NCI-H1048 (cell line): ENCODE results near the gene ODC1.

Experiments
- DNase-seq: peaks from one replicate; lab custom pipeline; 2025; lab: John Stamatoyannopoulos, UW

ODC1 gene

GRCh38 chr2:10414591-10414990 is 33.5 kb downstream of the ODC1 start:
- no peak for DNase-seq

DNA sequence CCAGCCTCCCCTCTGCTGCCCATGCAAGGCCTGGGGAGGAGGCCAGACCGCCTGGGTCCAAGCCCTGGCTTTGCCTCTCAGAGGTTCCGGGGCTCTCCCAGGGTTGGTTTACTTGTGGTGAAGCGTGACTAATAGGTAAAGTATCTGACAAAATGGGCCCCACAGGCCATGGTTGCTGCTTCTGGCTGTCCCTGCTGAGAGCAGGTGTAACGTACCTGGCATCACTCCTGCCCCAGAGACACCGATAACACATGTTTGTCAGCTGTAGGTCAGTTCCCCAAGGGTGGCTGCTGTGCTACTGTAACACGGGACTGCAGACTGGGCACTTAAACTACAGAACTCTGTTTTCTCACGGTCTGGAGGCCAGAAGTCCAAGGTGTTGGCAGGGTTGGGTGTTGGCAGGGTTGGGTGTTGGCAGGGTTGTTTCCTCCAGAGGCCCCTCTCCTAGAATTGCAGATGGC is 34.1 kb downstream of the ODC1 start:
- no peak for DNase-seq

GRCh38 chr2:10413503-10413902 is 34.6 kb downstream of the ODC1 start:
- no peak for DNase-seq

- no peak for DNase-seq
Observed at GRCh38 chr2:10412380-10412779, 35.7 kb downstream of the ODC1 start.

GRCh38 chr2:10411557-10411956 is 36.6 kb downstream of the ODC1 start:
- DNase-seq: no peak

- DNase-seq: no peak
Observed at GRCh38 chr2:10410823-10411437, 37.2 kb downstream of the ODC1 start.

DNA sequence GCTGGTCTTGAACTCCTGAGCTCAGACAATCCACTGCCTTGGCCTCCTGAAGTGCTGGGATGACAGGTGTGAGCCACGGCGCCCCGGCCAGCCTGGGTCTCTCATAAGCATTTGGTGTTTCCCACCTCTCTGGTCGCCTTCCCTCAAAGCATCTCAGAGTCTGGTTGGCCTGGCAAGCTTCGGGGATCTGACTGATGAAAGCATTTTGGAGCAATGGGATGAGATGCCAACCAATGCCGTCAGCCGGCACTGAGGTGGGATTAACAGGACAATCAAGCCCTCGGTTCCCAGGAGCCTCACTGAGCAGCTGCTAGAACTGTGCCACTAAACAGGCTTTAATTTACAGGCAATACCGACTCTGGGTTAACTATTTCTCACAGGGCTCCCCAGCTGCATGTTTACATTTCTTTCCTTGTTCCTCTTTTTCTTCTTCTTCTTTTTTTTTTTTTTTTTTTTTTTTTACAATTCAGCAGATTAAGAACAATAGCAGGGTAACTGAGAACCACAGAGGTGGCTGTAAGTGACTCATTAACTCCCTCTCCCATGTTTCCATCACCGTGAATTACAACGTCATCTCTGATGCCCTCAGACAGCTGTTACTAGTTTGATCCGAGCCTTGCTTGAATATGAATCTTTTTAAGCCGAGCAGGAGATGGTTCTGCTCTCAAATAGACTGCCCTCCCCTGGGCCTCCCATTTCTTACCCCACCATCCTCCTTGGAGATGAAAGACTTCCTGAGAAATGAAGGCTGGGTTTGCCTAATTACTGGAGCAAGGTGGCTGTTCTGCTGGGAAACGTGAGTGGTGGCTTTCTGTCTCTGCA is 37.9 kb downstream of the ODC1 start:
- no peak for DNase-seq

DNA sequence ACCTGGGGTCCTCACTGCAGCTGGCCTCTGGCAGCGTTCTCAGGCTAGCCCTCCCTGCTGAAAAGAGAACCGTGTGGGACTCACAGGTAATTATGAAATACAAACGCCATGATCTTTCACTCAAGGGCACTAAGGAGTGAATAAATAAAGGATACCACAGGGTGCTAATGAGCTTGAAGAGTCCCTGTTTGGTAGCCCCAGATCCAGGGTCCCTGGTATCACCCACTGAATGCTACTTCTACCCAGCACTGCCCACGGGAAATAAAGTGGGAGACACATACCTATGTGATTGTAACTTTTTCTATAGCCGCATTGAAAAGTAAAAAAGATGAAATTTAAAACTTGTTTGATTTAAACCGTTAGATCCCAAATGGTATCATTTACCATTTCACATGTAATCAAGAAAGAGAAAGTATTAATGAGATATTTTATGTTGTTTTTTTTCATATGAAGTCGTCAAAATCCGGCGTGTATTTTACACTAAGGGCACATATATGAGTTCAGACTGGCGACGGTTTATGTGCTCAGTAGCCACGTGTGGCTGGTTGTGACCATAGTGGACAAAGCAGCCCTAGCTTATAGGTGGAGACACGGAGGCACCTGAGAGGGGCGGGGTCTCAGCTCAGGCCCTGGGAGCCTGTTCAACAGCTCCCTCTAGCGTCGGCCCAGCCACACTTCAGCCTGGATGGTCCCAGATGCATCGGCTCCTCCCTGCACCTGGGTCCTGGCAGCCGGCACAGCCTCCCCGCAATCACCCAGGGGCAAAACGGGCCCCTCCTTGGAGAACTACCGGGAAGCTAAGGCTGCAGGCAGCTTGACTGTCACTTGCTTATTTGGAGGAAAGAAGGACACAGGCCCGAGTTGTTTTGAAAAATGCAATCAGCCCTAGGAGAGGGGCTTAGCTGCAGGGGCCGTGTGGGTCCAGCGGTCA is 39.2 kb downstream of the ODC1 start:
- peak; percentile 51 for DNase-seq

DNA sequence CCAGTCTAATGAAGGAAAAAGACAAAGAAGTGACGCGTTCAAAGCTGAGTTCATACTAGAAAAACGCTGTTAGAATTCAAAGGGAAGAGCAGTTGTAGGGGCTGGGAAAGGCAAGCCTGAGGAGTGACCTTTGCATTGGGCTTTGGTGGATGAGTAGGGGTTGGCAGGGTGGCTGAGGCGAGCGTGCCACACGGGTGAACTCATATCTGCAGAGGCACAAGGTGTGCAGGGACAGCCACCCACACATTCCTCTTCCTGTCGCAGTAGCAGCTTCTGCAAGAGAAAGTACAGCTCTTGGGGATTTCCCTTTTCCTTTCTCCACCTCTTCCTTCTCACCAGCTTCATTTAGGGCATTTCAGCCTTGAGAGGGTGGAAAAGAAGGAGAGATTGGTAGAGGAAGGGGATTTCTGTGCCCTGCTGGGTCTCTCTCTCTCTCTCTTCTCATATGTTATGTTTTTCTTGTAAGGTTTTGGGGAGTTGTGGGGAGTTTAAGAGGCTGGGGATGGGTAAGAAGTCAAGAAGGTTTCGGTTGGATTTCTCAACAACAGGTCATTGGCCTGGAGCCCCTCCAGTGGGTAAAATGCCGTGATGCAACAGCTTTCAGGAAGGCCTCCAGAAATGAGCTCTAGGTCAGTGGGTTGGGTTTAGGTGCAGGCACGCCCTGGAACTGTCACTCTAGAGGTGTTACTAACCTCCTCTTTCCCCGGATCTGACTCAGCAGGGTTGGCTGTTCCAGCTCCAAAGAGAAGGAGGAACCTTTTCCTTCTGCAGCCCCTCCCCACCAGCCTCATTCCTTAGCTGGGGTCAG is 40.1 kb downstream of the ODC1 start:
- DNase-seq: no peak

- DNase-seq: no peak
Observed at GRCh38 chr2:10407432-10407831, 40.7 kb downstream of the ODC1 start.

DNA sequence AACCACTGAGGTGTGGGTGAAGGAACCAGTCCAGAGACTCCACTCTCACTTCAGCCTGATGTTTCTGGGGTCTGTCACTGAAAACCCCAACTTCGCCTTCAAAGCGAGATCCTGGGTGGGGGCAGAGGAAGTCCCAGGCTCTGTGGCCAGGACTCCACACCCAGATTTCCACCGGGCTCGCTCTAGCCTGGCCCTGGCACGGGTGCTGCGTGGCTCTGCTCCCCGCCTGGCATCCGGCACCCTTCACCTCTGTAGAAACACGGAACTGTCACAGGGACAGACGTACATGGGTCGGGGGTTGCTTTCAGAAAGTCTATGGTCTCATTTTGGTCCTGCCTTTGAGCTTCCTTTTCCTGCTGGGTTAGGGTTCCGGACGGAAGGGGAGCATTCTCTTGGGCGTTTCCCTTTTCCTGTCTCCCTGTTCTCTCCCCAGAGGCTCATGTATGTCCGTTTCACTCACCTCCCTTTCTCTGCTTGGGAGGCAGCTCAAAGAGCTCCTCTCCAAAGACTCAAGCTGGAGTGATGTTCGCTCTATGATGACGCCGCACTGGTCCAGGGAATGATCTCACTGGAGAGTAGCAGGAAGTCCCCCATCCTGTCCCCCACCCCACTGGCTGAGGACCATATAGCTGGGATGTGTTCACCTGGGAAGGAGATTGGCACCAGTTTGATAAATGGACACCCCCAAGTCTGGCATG is 41.5 kb downstream of the ODC1 start:
- DNase-seq: no peak

DNA sequence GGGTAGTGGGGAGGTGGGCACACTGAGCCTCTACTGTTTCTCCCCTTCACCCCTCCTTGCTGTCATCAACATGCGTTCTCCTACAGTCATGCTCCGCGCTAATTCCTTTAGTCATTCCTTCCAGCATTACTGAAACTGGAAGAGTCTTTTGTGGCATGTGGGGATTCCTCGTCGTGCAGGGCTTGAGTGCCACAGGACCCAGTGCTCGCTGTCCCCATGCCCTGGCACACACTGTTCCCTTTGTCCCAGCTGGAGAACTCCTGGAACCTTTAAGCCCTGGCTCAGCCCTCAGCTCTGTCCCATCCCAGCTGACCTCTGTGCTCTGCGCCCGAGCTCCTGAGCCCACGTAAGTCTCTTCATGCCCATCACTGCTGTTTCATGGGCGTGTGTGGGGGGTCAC is 42.1 kb downstream of the ODC1 start:
- DNase-seq: no peak

GRCh38 chr2:10405448-10405847 is 42.7 kb downstream of the ODC1 start:
- no peak for DNase-seq

- no peak for DNase-seq
Observed at GRCh38 chr2:10404324-10405143, 43.6 kb downstream of the ODC1 start.

DNA sequence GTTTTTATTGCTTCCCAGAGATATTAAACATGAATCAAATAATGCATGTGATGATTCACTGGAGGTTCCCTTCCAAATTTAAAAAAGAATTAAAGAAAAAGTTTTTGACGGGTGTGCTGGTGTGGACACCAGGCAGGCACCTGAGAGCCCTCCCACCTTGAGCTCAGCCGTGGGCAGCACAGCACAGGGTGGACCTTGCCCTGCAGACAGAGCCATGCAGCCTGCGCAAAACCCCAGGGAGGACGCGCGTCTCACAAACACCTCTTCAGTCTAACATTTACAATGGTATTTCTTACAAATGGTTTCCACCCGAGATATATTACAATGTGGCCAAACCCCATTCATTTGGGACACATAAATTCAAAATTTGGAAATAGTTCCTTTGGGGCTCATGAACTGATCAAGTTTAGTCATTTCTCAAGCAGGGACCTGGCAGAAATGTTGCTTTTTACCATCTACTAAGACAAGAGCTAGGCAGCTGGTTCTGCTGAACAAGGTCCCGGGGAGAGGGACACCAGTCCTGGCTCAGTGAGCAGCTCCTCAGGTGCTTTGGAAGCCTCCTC is 45.4 kb downstream of the ODC1 start:
- DNase-seq: no peak

- DNase-seq: no peak
Observed at GRCh38 chr2:10402062-10402585, 46.0 kb downstream of the ODC1 start.

DNA sequence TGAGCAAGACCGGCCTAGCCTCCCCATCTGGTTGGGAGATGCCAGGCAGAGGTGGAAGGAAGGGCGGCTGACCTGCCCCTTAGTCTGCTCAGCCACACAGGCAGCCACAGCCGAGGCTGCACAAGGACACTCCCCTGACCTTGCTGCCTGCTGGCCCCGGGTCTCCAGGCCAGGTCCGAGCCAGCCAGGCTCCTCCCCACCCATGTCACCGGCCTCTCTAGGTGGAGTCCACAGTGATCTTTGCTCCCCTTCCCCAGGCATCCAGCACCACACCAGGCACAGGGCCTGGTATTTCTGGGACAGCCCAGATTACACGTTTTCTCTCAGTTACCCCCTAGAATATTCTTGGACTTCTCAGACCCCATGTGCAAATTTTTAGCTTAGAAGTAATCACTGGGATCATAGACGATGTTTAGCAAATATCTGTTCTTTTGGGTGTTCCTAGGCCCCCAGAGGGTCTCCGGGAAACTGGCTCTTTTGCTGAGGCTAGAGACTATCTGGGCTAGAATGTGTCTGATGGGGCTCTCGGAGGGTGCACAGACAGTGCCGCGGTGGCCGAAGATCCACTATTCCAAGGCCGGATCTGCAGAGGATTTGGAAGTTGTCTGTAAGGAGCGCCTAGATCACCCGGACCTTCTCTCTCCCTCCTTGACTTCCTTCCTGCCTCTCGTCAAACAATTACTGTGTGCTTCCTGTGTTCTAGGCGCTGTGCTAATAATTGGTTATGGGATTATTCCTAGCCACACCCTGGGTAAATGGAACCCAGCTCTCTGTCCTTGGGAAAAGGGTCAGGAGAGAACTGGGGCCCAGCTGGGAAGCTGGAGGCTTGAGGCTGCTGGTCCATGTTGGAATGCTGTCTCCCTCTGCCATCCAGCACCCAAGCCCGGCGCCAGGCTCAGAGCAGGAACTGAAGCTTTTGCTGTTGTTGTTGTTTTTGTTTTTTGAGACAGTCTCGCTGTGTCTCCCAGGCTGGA is 46.9 kb downstream of the ODC1 start:
- no peak for DNase-seq

- DNase-seq: no peak
Observed at GRCh38 chr2:10400568-10400977, 47.6 kb downstream of the ODC1 start.
